ENCODE data around the gene CRIP2.

- TF ChIP-seq, protein P1, sequence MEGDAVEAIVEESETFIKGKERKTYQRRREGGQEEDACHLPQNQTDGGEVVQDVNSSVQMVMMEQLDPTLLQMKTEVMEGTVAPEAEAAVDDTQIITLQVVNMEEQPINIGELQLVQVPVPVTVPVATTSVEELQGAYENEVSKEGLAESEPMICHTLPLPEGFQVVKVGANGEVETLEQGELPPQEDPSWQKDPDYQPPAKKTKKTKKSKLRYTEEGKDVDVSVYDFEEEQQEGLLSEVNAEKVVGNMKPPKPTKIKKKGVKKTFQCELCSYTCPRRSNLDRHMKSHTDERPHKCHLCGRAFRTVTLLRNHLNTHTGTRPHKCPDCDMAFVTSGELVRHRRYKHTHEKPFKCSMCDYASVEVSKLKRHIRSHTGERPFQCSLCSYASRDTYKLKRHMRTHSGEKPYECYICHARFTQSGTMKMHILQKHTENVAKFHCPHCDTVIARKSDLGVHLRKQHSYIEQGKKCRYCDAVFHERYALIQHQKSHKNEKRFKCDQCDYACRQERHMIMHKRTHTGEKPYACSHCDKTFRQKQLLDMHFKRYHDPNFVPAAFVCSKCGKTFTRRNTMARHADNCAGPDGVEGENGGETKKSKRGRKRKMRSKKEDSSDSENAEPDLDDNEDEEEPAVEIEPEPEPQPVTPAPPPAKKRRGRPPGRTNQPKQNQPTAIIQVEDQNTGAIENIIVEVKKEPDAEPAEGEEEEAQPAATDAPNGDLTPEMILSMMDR (IDR thresholded peaks at IDR 0.05; ENCODE audit: low read depth, low read length, poor library complexity, severe bottlenecking) = no peak
- TF ChIP-seq EZH2phosphoT487 (IDR thresholded peaks at IDR 0.05; ENCODE audit: borderline replicate concordance, low read length) = no peak
Measured at GRCh38 chr14:105491366-105491973, 16.8 kb downstream of the CRIP2 start.
